OCI-LY7 (cell line): ENCODE results near the gene FAM20A. TPM values are rescaled to one million over a fixed set of nuclear protein-coding genes. Genes with fewer than 3 reads are reported as not detected.

Experiments
- BruUV-seq: library from RNA; stranded (reverse); fragments of 400-500 nt; replicated peaks from 2 replicates; lab custom pipeline; 2021; lab: Mats Ljungman, UMichigan
- CTCF ChIA-PET: fragments of 300-600 bp; sonication (Branson Sonifier 250); formaldehyde crosslinking; loops from one replicate; lab custom pipeline; 2022; ENCODE audit warnings: antibody characterized with exemption; ENCODE audit not compliant: unreplicated experiment; lab: Charles Lee
- POLR2A ChIA-PET: fragments of 300-600 bp; sonication (Branson Sonifier 250); formaldehyde crosslinking; loops from one replicate; lab custom pipeline; 2022; ENCODE audit warnings: antibody characterized with exemption; lab: Charles Lee
- DNase-seq: peaks from one replicate; pipeline ENCODE4 v3.0.0-alpha.2; 2015; ENCODE audit warnings: low spot score
- H2AFZ ChIP-seq: fragments of 200-600 bp; sonication (generic), shearing (Covaris generic); 2 replicates; pipeline ENCODE4 v1.6.1; 2014; ENCODE audit warnings: mild to moderate bottlenecking, antibody characterized with exemption, low read length, moderate library complexity
- H3K27ac ChIP-seq: fragments of 200-600 bp; sonication (generic); 2 replicates; pipeline ENCODE4 v1.5.1; 2014; ENCODE audit warnings: mixed run types, low read depth, mild to moderate bottlenecking, moderate library complexity, low read length, inconsistent platforms; ENCODE audit not compliant: poor library complexity, severe bottlenecking
- H3K36me3 ChIP-seq: fragments of 200-600 bp; sonication (generic); 2 replicates; pipeline ENCODE4 v1.6.1; 2014; ENCODE audit warnings: mild to moderate bottlenecking, antibody characterized with exemption, low read length, moderate library complexity, mixed read lengths; ENCODE audit not compliant: insufficient read depth
- H3K4me1 ChIP-seq: fragments of 200-600 bp; sonication (generic); 2 replicates; pipeline ENCODE4 v1.5.1; 2014; ENCODE audit warnings: mild to moderate bottlenecking, low read length; ENCODE audit not compliant: insufficient read depth, poor library complexity, severe bottlenecking
- H3K4me2 ChIP-seq: fragments of 200-600 bp; sonication (generic); 2 replicates; pipeline ENCODE4 v1.6.1; 2014; ENCODE audit warnings: mild to moderate bottlenecking, low read length
- H3K4me3 ChIP-seq: fragments of 200-600 bp; sonication (generic); 2 replicates; pipeline ENCODE4 v1.5.1; 2014; ENCODE audit warnings: mild to moderate bottlenecking, low read depth, low read length; ENCODE audit not compliant: poor library complexity, severe bottlenecking
- H3K79me2 ChIP-seq: fragments of 200-600 bp; sonication (generic); 2 replicates; pipeline ENCODE4 v1.6.1; 2016; ENCODE audit warnings: low read depth, mild to moderate bottlenecking, low read length, moderate library complexity, mixed read lengths; ENCODE audit not compliant: insufficient read depth
- H3K9me2 ChIP-seq: fragments of 200-600 bp; sonication (generic); 2 replicates; pipeline ENCODE4 v1.6.1; 2016; ENCODE audit warnings: mild to moderate bottlenecking, low read length, mixed read lengths; ENCODE audit not compliant: insufficient read depth
- H3K9me3 ChIP-seq: fragments of 200-600 bp; sonication (generic); 2 replicates; pipeline ENCODE4 v1.6.1; 2014; ENCODE audit warnings: mild to moderate bottlenecking, mixed run types, low read length, mixed read lengths
- H4K20me1 ChIP-seq: fragments of 200-600 bp; sonication (generic); 2 replicates; pipeline ENCODE4 v1.6.1; 2014; ENCODE audit warnings: mild to moderate bottlenecking, antibody characterized with exemption, low read length, moderate library complexity, mixed read lengths; ENCODE audit not compliant: insufficient read depth
- EZH2phosphoT487 ChIP-seq: fragments of 200-600 bp; sonication (generic); IDR thresholded peaks from 2 replicates; pipeline ENCODE4 v1.6.1; 2018; ENCODE audit warnings: low read depth, borderline replicate concordance, mild to moderate bottlenecking, mixed run types, antibody characterized with exemption, low read length, moderate library complexity, mixed read lengths
- intact Hi-C: fragments of 100-400 bp; cut with micrococcal nuclease; formaldehyde crosslinking; loops from one replicate; pipeline ENCODE4 v1.10.0; 2022; ENCODE audit not compliant: unreplicated experiment
- total RNA-seq, 2 experiments: library from RNA; depleted of rRNA in 1 of 2; stranded (reverse); fragments of >200 nt in 1 of 2; shearing (Covaris generic) in 1 of 2; gene quantifications; 2 replicates each; pipeline ENCODE4 v1.2.3, GENCODE V29; 2014 to 2022
- TF ChIP-seq, protein P1 (sequence below): fragments of 200-600 bp; sonication (generic); conservative IDR thresholded peaks from 2 replicates; pipeline ENCODE4 v1.5.1; 2014; ENCODE audit warnings: mild to moderate bottlenecking, antibody characterized with exemption, low read length, moderate library complexity, mixed read lengths

The FAM20A gene
- total RNA-seq, 2 experiments from 2014 or later, result not detected

DNA sequence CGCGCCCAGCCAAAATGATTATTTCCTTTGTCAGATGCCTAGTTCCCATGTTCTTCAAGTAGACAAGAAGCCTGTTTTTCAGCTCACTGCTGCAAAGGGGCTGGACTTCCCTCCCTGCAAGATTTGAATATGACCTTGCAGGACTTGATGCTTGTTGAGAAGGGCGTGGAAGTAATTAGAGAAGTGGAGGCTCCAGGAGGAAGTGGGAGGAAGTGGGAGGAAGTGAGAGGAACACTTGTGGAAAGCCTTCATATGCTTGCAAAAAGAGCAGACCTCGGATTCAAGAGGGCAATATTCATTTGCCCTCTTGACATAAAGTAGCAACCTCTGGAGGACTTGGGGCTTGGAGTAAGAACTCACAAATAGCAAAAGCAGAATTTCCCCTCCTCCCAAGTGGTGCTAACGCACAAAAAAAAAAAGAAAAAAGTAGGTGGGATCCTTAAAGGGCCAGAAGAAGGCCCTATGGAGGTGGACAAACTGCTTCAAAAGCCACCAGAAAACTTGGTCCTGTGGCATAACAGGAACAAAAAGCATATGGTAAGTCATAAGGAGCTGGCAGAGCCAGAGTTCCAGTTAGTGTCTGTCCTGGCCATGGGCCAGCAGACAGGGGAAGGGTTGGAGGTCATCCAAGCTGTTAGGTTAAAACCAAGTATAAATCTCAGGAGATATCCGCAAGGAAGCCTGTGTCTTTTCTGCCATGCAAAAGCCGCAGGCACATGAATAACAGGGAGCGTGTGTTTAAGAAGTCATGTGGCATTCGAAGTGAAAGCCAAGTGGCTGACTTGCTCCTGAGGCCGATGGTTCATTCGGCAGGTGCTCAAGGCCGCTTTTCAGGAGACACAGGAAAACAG, 109.6 kb downstream of the FAM20A start:
- POLR2A ChIA-PET, result interaction anchor here (0.6 to 1.9 kb wide), 12 partner anchors 9 to 700 kb away, joined by 3 to 9 read pairs (median 4); no protein-coding TSS in a partner anchor
- no TSS peak for BruUV-seq
- peak overlapping the region; percentile 75 for H3K27ac ChIP-seq
- H3K9me3 ChIP-seq, result peaks cover 6% of the 10 kb centered on the region; the same call in 1 of the 2 replicates
- CTCF ChIA-PET, result no interaction called here
- H4K20me1 ChIP-seq, result no peaks in the 10 kb centered on the region
- no peaks in the 10 kb centered on the region for H3K79me2 ChIP-seq
- H3K9me2 ChIP-seq, result no peaks in the 10 kb centered on the region
- DNase-seq, result peak; percentile 85
- peaks cover 56% of the 10 kb centered on the region for H3K4me1 ChIP-seq
- intact Hi-C loops, result loop anchor here (2.0 kb wide), 1 partner anchor 21 kb away; the partner anchor contains the start of gene PRKAR1A
- H3K4me3 ChIP-seq, result peak overlapping the region; percentile 19
- H2AFZ ChIP-seq, result peak overlapping the region; percentile 63
- TF ChIP-seq, protein P1, sequence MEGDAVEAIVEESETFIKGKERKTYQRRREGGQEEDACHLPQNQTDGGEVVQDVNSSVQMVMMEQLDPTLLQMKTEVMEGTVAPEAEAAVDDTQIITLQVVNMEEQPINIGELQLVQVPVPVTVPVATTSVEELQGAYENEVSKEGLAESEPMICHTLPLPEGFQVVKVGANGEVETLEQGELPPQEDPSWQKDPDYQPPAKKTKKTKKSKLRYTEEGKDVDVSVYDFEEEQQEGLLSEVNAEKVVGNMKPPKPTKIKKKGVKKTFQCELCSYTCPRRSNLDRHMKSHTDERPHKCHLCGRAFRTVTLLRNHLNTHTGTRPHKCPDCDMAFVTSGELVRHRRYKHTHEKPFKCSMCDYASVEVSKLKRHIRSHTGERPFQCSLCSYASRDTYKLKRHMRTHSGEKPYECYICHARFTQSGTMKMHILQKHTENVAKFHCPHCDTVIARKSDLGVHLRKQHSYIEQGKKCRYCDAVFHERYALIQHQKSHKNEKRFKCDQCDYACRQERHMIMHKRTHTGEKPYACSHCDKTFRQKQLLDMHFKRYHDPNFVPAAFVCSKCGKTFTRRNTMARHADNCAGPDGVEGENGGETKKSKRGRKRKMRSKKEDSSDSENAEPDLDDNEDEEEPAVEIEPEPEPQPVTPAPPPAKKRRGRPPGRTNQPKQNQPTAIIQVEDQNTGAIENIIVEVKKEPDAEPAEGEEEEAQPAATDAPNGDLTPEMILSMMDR, result no peak
- TF ChIP-seq EZH2phosphoT487, result no peak
- H3K36me3 ChIP-seq, result peaks cover 5% of the 10 kb centered on the region; the same call in 1 of the 2 replicates
- peak overlapping the region; percentile 64 for H3K4me2 ChIP-seq

DNA sequence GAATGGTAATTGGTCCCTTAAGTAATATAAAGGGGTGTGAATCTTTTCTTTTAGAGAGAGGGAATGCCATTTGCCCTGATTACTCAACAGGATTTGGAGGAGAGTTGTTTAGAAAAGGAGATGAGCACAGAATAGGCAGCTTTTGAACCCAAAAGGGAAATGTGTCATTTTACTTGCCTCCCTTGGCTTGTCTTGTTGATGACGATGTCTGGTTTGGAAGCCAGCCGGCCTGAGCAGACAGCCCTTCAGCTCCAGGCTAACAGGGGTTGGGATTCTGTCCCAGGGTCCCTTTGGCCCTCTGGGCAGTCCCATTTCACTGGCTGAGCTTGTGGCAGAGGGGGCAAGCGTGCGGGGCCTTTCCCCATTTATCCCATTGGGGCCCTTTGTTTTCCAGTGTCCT, 111.2 kb downstream of the FAM20A start:
- BruUV-seq, result no TSS peak
- intact Hi-C loops, result loop anchor here (2.0 kb wide), 1 partner anchor 23 kb away; the partner anchor contains the start of gene PRKAR1A
- no peak overlapping the region for H3K4me3 ChIP-seq
- H4K20me1 ChIP-seq, result no peaks in the 10 kb centered on the region
- peak overlapping the region; percentile 64 for H3K4me2 ChIP-seq
- DNase-seq, result no peak
- no peaks in the 10 kb centered on the region for H3K79me2 ChIP-seq
- no peaks in the 10 kb centered on the region for H3K9me2 ChIP-seq
- H3K36me3 ChIP-seq, result no peaks in the 10 kb centered on the region
- ChIA-PET POLR2A (interaction anchor here (1.1 kb wide), 1 partner anchor 21 kb away, joined by 3 read pairs; no protein-coding TSS in a partner anchor), CTCF (no interaction called here)
- peak overlapping the region; percentile 63; the same call in 1 of the 2 replicates for H2AFZ ChIP-seq
- peak overlapping the region; percentile 75 for H3K27ac ChIP-seq
- no peak for TF ChIP-seq EZH2phosphoT487
- TF ChIP-seq, protein P1, result no peak
- no peaks in the 10 kb centered on the region for H3K9me3 ChIP-seq
- H3K4me1 ChIP-seq, result peaks cover 66% of the 10 kb centered on the region

Other genes starting within 250 kb of the FAM20A start
- 31.7 and 34.4 TPM in 2 replicates for gene WIPI1, start 143.9 kb downstream of the FAM20A start, total RNA-seq (2014; rRNA removed; shearing (Covaris generic))
- gene WIPI1, start 143.9 kb downstream of the FAM20A start, total RNA-seq (2022), result 43.5 and 59.2 TPM in 2 replicates
- gene PRKAR1A, start 88.9 kb downstream of the FAM20A start, total RNA-seq (2014; rRNA removed; shearing (Covaris generic)), result 158 and 228 TPM in 2 replicates
- 332 and 359 TPM in 2 replicates for gene PRKAR1A, start 88.9 kb downstream of the FAM20A start, total RNA-seq (2022)